Superior temporal gyrus (tissue), 1 donor: Measurements from ENCODE around the gene EFR3B.
A peak's percentile ranks its signal among the peaks of the same experiment; 100 is the strongest.
"Not testable (repeated sequence)": the region's sequence is repeated elsewhere in the genome, so short reads cannot be mapped to it uniquely, and the experiment has no call there.

Experiments
- DNase-seq: peaks from one replicate; pipeline ENCODE4 v3.0.0-alpha.2; 2016; ENCODE audit errors: extremely low spot score

EFR3B gene

DNA sequence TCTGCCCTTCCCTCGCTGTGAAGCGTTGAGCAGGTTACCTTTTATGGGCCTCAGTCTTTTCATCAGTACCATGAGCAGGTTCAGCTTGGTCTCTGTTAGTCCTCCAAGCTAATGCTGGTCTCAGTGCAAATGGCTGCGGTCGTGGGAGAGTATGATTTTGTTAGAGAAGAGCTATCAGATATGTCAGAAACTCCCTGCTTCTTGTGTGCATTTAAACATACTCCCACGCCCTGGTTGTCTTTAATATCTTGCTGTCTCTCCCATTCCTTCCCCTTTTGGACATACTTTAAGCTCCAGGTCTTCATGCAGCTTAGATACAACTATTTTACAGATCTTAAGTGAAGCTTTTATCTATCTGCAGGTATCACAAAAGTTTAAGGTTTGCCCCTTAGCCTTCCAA lies 62.9 kb downstream of the EFR3B start:
- no peak for DNase-seq

DNA sequence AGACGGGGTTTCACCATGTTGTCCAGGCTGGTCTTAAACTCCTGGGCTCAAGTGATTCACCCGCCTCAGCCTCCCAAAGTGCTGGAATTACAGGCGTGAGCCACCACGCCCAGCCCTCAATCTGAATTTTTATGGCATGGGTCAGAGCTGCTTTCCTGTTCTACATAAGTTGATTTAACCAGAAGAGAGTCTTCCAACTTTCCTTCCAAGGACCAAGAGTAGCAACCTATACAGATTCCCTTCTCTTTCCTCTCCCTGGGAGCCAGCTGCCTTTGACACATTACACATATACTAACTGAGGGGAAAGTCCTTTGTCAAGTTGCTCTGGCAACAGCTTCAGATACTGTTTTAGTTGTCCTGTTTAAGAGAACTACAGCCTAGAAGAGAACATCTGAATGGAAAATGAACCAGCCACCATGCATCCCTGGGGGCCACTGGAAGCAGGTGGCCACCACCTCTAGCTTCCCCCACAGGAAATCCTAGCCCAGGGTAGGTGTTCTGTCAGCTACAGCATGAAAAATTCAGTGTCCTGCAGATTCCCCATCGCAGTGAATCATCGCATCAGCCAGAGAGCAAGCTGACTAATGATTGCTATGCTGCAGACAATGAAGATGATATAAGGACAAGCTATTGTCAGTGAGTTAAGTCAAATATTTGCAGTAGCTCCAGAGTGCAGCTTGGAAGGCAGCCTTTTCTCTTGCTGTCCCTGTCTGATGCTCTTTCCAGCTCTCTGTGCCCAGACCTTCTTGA lies 63.6 kb downstream of the EFR3B start:
- no peak for DNase-seq

- no peak for DNase-seq
Observed at GRCh38 chr2:25109822-25110221, 67.9 kb downstream of the EFR3B start.

- DNase-seq, result no peak
Observed at GRCh38 chr2:25112113-25112512, 70.2 kb downstream of the EFR3B start.

DNA sequence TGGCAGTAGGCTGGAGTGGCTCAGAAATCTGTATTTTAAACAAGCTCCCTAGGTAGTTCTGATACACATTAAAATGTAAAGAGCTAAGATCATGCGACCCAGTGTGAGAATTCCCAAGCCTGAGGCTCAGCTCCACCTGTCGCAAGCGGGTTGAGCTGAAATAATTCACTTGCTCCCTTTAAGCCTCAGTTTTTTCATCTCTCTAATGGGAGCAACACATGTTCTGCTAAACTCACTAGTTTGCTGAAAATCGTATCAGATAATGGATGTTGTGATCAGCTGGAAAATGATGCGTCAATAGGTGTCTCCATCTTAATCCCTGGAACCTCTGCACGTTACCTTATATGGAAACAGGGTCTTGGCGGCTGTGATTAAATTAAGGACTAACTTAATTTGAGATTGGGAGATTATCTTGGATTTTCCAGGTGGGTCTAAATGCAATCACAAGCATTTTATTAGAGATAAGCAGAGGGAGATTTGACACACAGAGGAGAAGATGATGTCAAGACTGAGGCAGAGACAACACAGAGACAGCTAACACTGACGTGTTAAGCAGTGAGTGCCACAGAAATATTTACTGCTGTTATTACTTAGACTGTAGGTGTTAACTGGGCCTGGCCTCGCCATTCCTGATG lies 73.5 kb downstream of the EFR3B start:
- no peak for DNase-seq

DNA sequence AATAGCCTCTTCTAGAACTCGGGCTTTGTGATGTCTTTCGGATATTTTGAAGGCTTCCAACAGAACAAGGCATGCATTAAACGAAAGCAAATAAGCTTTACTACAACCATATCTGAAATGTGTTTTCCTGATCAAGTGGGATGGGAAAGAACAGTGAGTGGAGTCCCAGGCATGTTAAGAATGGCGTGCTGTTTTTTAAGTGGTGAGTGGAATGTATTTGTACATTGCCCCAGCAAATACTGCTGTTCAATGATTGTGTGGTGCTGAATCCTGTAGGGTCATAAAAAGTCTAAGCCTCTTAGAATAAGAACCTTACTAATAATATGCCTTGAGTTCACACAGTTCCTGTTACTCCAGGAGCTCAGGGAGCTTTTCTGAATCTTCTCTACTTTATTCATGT lies 74.0 kb downstream of the EFR3B start:
- DNase-seq, result no peak

DNA sequence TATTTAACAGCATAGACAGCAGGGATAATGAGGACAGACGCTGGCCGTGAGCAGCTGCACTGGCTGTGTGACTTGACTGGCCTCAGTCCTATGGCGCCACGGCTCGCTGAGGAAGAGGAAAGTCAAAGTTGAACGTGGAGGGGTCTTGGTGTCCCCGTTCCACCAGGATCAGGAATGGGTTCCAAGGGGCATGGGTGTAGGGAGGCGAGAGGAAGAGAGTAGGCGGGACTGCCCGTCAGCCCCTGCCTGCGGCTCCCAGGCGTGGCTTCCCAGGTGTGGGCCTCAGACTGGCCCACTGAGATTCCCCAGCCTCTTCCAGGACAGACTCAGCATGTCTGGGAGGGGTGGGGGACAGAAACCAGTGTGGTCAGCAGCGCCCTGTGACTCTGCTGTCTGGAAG lies 75.1 kb downstream of the EFR3B start:
- no peak for DNase-seq

- no peak for DNase-seq
Observed at GRCh38 chr2:25119263-25119662, 77.4 kb downstream of the EFR3B start.

DNA sequence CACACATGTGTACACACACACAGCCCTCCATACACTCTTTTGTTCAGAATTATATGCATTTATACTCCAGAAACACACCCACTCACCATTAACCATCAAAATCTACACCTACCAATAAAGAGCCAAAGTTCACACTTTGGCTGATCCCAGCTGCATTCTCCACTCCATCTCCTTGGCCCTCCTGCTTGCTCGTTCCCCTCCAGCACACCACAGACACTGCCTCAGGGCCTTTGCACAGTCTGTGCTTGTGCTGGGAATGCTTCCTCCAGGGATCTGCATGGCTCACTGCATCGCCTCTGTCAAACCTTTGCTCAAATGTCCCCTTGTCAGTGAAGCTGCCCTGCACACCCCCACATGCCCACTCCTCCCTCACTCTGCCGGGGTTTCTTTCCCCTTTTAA lies 80.5 kb downstream of the EFR3B start:
- DNase-seq, result no peak

DNA sequence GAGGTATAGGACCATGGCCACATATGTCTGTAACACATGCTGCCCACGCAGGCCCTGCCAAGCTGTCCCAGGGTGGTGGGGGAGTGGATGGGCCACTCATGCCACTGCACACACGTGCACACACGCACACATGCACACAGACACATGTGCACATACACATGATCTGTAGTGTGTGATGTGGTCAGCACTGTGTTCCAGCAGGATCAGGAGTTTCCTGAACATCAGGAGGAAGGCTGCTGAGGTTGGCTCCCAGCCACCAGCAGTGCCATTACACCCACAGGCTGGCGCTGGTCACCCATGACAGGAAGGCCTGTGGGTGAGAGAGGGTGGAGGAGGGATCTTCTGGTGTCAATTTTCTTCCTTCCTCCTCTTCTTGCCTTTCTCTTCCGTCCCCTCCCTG lies 81.8 kb downstream of the EFR3B start:
- DNase-seq, result no peak

DNA sequence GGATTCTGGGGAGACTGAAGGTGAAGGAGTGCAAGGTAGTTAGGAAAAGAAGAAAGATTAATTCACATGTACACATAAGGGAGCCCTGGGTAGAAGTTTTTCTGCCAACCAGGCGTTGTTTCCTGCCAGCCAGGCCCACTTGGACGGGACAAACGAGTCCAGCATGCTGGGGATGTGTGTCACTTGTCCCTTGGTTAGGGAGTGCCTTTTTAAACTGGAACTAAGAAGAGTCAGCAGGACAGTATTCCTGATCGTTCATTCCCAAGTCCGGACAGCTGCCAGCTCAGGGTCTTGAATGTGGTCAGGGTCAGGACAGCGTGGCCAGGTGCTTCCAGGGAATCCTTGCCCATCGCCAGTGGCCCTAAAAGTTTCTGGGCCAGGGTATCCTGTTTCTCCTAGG lies 83.3 kb downstream of the EFR3B start:
- DNase-seq, result no peak

- DNase-seq, result no peak
Observed at GRCh38 chr2:25125976-25126375, 84.1 kb downstream of the EFR3B start.

- peak; percentile 11 for DNase-seq
Observed at GRCh38 chr2:25127071-25127470, 85.2 kb downstream of the EFR3B start.

DNA sequence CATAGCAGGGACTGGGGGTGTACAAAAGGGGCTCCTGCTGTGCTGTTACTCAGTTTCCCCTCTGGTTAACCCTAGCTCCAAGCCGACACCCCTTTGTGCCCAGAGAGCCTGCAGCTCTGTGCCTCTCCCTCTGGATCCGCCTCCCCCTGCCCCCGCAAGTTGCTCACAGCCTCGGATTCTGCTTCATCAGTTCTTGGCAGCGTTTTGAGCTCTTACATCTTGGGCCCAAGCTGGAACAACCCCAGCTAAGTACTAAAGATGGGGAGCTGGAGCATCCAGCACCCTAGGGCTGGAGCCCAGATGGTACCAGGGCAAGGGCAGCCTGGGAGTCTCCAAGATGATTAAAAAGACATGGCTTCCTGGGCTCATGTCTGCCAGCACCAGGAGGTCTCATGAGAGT lies 85.8 kb downstream of the EFR3B start:
- no peak for DNase-seq

GRCh38 chr2:25129901-25130520 lies 88.1 kb downstream of the EFR3B start:
- no peak for DNase-seq

- no peak for DNase-seq
Observed at GRCh38 chr2:25131253-25131566, 89.3 kb downstream of the EFR3B start.

DNA sequence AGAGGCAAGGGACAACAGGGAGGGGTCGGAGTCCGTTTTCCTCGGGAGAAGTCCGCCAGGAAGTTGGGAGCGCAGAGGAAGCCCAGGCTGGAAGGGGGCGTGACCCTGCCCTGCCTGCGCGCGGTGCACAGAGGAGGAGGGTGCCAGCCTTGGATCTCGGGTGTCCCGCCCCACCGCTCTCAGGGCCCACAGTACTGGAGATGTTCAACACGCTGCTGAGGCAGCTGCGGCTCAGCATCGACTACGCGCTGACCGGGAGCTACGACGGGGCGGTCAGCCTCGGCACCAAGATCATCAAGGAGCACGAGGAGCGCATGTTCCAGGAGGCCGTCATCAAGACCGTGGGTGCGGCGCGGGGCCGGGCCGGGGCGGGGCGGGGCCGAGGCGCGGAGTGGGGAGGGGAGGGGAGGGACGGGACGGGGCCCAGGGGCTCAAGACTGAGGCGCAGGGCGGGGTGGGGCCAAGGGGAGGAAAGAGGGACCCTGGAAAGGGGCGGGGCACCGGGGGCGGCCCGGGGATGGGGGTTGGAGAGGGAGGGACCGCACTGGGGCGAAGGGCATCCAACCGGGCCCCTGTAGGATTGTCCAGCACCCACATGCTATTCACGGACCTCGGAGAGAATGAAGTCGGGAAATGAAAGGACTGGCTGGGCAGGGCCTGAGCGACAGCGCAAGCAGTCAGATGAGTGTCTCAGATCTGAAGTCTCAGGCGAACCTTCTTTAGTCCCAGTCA lies 89.9 kb downstream of the EFR3B start:
- no peak for DNase-seq

DNA sequence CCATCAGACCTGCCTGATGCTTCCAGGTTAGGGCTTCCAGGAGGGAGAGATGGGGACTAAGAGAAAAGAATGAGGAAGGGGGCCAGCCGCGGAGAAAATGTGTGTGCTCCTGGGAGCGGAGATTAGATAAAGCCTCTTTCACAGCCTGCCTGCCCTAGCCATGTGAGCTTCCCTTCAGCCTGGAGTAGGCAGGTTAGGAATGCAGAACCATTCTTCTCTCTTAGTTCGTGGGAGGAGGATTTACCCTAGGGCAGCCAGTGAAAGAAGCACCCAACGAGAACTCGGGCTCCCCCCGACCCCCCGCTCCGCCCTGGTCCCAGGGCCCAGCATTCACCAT lies 90.4 kb downstream of the EFR3B start:
- DNase-seq, result no peak

DNA sequence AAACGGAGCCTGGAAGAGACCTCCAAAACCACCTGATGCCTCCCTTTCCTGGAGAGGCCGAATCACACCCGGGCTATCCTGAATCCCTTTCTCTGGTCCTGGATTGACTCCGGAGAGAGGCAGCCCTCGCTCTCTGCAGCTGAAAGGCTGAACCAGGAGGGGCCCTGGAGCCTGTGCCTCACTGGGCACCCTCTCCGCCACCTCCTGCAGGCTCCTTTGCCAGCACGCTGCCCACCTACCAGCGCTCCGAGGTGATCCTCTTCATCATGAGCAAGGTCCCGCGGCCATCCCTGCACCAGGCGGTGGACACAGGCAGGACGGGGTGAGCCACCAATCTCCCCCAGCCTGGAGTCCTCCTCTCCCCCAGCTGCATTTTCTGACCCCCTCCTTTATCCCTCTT lies 90.8 kb downstream of the EFR3B start:
- DNase-seq, result no peak

DNA sequence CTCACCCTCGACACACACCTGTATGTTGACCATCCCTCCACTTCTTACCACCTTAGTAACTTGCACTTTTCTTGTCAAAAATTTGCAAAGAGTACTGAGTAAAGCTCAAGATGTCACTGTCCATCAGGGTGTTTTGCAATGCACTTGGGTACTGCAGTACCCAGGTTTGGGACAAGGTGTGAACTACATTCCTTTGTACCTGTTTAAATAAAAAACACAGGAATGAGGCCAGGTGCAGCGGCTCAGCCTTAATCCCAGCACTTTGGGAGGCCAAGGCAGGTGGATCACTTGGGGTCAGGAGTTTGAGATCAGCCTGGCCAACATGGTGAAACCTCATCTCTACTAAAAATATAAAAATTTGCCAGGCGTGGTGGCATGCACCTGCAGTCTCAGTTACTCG lies 98.7 kb downstream of the EFR3B start:
- not testable (repeated sequence) for DNase-seq

GRCh38 chr2:25141120-25141519 lies 99.2 kb downstream of the EFR3B start:
- no peak for DNase-seq

- no peak for DNase-seq
Observed at GRCh38 chr2:25145803-25146202, 103.9 kb downstream of the EFR3B start.

DNA sequence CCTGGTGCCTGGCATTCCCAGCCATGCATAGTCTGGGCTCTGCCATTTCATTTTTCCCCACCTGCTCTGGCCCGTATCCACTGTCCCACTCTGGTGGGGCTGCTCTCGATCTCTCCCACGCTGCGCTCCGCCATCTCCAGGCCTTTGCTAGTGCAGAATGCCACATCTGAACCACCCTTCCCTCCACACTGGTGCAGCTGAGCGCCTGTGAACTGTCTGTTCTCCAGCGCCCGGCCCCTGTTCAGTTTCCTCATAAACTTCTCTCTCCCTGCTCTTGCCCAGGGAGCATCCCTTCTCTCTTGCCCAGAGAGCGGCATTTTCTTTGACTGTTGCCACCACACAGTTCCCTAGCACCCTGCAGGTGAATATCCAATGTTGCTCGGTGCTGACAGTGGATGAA lies 105.0 kb downstream of the EFR3B start:
- no peak for DNase-seq
